Gastroesophageal sphincter (tissue), 3 donors: Measurements from ENCODE around the gene CNTNAP3.
"Not testable (repeated sequence)": the region's sequence is repeated elsewhere in the genome, so short reads cannot be mapped to it uniquely, and the experiment has no call there.

ENCODE experiments used
- EP300 ChIP-seq: sonication (generic); formaldehyde crosslinking; IDR thresholded peaks from one replicate; pipeline ENCODE4 v1.6.1; 2017; ENCODE audit warnings: antibody characterized with exemption, mild to moderate bottlenecking
- POLR2A ChIP-seq, 2 donors: fragments of 450-650 bp; IDR thresholded peaks; one replicate each; pipeline ENCODE4 v1.6.1; 2017; ENCODE audit warnings: antibody characterized with exemption in 2 of 2, mild to moderate bottlenecking in 2 of 2, moderate library complexity in 1 of 2
- TF ChIP-seq, protein P1 (sequence below), 4 experiments: fragments of 200-600 bp in 2 of 4; fragments of 450-650 bp in 2 of 4; sonication (generic) in 1 of 4; IDR thresholded peaks; one replicate each; pipeline ENCODE4 v1.5.1; 2017 to 2019; ENCODE audit warnings: antibody characterized with exemption in 4 of 4, mild to moderate bottlenecking in 2 of 4, moderate library complexity in 2 of 4

GRCh38 chr9:39097208-39097607, 190.8 kb downstream of the CNTNAP3 start:
- TF ChIP-seq EP300; POLR2A (IDR thresholded peaks at IDR 0.05): not testable (repeated sequence)
- TF ChIP-seq, protein P1, sequence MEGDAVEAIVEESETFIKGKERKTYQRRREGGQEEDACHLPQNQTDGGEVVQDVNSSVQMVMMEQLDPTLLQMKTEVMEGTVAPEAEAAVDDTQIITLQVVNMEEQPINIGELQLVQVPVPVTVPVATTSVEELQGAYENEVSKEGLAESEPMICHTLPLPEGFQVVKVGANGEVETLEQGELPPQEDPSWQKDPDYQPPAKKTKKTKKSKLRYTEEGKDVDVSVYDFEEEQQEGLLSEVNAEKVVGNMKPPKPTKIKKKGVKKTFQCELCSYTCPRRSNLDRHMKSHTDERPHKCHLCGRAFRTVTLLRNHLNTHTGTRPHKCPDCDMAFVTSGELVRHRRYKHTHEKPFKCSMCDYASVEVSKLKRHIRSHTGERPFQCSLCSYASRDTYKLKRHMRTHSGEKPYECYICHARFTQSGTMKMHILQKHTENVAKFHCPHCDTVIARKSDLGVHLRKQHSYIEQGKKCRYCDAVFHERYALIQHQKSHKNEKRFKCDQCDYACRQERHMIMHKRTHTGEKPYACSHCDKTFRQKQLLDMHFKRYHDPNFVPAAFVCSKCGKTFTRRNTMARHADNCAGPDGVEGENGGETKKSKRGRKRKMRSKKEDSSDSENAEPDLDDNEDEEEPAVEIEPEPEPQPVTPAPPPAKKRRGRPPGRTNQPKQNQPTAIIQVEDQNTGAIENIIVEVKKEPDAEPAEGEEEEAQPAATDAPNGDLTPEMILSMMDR (IDR thresholded peaks at IDR 0.05): not testable (repeated sequence)
